A549 (cell line): ENCODE measurements around the gene PRDX2.
"Not testable (repeated sequence)": the region's sequence is repeated elsewhere in the genome, so short reads cannot be mapped to it uniquely, and the experiment has no call there.

Experiments used
- CBX2 ChIP-seq: fragments of 200-600 bp; sonication (generic); IDR thresholded peaks from 2 replicates; pipeline ENCODE4 v1.6.1; 2016; ENCODE audit warnings: low read depth, mild to moderate bottlenecking, borderline replicate concordance
- CHD2 ChIP-seq: fragments of 150-350 bp; IDR thresholded peaks from 2 replicates; pipeline ENCODE4 v1.6.1; 2014; ENCODE audit warnings: low read length; ENCODE audit not compliant: partially characterized antibody
- CTCF ChIP-seq: fragments of >200 bp; sonication (Bioruptor Twin); formaldehyde crosslinking; IDR thresholded peaks from 3 replicates; pipeline ENCODE4 v1.5.1; 2016
- ELK1 ChIP-seq: fragments of 150-350 bp; IDR thresholded peaks from 2 replicates; pipeline ENCODE4 v1.6.1; 2014; ENCODE audit warnings: low read depth, mild to moderate bottlenecking, low read length
- EP300 ChIP-seq, 2 experiments: fragments of >200 bp; sonication (Bioruptor Twin); formaldehyde crosslinking; IDR thresholded peaks; 2 replicates in 1 of 2; 3 replicates in 1 of 2; pipeline ENCODE4 v1.6.1; 2016 to 2017
- FOXS1 ChIP-seq: fragments of 250-450 bp; sonication (Bioruptor Pico); IDR thresholded peaks from 2 replicates; pipeline ENCODE4 v1.5.0; 2020; ENCODE audit warnings: mild to moderate bottlenecking, moderate library complexity
- JUN ChIP-seq, 2 experiments: fragments of >200 bp; sonication (Bioruptor Twin); formaldehyde crosslinking; IDR thresholded peaks; 2 replicates in 1 of 2; 3 replicates in 1 of 2; pipeline ENCODE4 v1.6.1; 2016 to 2017
- JUNB ChIP-seq: fragments of >200 bp; sonication (Bioruptor Twin); formaldehyde crosslinking; IDR thresholded peaks from 2 replicates; pipeline ENCODE4 v1.6.1; 2016
- MYC ChIP-seq: IDR thresholded peaks from 2 replicates; pipeline ENCODE4 v1.6.1; 2012; ENCODE audit warnings: mild to moderate bottlenecking, inconsistent platforms, low read length, improper control_type of control experiment, borderline replicate concordance
- POLR2A ChIP-seq: IDR thresholded peaks from 2 replicates; pipeline ENCODE4 v1.6.1; 2012; ENCODE audit warnings: mild to moderate bottlenecking, low read length
- RARB ChIP-seq: fragments of 250-450 bp; sonication (Bioruptor Pico); IDR thresholded peaks from 2 replicates; pipeline ENCODE4 v1.8.0; 2021; ENCODE audit warnings: mild to moderate bottlenecking, moderate library complexity
- REST ChIP-seq: fragments of 200-600 bp; sonication (generic); IDR thresholded peaks from 2 replicates; pipeline ENCODE4 v1.6.1; 2016; ENCODE audit warnings: antibody characterized with exemption, mild to moderate bottlenecking, moderate library complexity
- SREBF2 ChIP-seq: fragments of 450-650 bp; IDR thresholded peaks from 2 replicates; pipeline ENCODE4 v1.6.1; 2014; ENCODE audit warnings: mild to moderate bottlenecking, moderate library complexity

- TF ChIP-seq CTCF; RARB (CRISPR knock-in tag); CBX2; EP300 (IDR thresholded peaks at IDR 0.05); POLR2A; SREBF2; MYC; FOXS1 (CRISPR knock-in tag); CHD2; ELK1; JUN (IDR thresholded peaks at IDR 0.05); JUNB; REST: not testable (repeated sequence)
These were observed 15.6 kb upstream of the PRDX2 start for GRCh38 chr19:12817188-12817587.
